ENCODE data around the gene FCN2.

The FCN2 gene

DNA sequence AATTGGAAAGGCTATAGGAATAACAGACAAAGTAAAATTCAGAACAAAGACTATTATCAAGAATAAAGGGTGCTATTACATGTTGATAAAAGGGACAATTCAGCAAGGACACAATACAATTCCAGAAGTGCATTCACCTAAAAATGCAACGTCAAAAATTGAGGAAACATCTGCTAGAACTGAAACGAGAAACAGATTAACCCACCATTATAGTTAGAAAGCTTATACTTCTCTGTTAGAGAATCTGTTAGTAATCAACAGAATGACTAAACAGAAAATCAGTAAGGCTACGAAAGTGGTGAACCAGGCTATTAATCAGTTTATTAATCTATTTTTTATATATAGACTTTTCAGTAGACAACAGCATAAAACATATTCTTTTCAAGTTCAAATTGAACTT lies 22.3 kb downstream of the FCN2 start:
- no peak overlapping the region for H3K27ac ChIP-seq
- CTCF ChIA-PET: no interaction called here
- POLR2A ChIA-PET (ENCODE audit: low non-redundant PET): no interaction called here
- no peak for TF ChIP-seq CTCF (conservative IDR thresholded peaks at IDR 0.05; ENCODE audit: low read depth)
- DNase-seq (ENCODE audit: low spot score): no peak

- no peak overlapping the region for H3K27ac ChIP-seq
- DNase-seq (ENCODE audit: low spot score): no peak
- TF ChIP-seq CTCF (conservative IDR thresholded peaks at IDR 0.05; ENCODE audit: low read depth): no peak
- POLR2A ChIA-PET (ENCODE audit: low non-redundant PET): no interaction called here
- CTCF ChIA-PET: no interaction called here
Measured at GRCh38 chr9:134908524-134909309, 28.1 kb downstream of the FCN2 start.

DNA sequence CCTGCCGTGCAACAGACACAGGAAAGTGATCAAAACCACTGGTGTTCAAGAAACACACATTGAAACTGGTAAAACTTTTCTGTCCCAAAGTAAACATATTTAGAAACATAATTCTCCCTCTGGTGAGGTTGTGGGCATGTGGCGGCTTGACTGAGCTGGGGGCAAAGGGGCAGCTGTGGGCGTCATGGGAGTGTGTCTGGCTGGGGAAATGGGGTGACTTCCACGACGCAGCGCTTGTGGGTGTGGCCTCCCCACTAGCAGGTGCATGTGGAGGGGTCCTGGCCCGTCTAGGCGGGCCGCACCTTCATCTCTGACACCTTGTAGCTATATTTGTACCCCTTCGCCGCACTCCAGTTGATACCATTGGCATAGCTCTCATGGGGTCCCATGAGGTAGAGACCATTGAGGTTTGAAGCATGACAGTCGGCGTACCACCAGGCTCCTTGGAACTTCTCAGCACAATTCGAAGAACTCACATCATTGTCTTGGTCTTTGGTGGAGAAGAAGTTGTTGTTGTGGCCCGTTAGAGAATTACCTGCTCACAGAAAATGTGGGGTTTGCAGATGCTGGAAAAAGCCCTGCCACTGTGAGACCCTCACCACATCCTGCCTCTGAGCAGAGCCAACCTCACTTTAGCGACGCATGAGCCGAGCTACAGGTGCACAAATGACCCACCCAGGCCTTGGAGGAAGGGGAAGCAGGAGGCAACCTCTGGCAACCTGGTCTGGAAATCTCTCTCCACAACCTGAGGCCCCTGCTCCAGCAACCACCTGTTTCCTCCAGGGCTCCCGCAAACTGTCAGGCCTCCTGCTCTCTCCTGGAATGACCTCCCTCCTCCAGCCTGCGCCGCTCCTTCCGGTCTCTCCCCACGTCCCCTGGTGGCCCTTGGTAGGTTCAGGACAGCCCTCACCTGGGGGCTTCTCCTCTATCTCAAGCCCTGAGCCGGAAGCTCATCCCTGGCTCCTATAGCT lies 29.2 kb downstream of the FCN2 start:
- TF ChIP-seq CTCF (conservative IDR thresholded peaks at IDR 0.05; ENCODE audit: low read depth): no peak
- CTCF ChIA-PET: no interaction called here
- H3K27ac ChIP-seq: no peak overlapping the region
- no peak for DNase-seq (ENCODE audit: low spot score)
- POLR2A ChIA-PET (ENCODE audit: low non-redundant PET): no interaction called here

DNA sequence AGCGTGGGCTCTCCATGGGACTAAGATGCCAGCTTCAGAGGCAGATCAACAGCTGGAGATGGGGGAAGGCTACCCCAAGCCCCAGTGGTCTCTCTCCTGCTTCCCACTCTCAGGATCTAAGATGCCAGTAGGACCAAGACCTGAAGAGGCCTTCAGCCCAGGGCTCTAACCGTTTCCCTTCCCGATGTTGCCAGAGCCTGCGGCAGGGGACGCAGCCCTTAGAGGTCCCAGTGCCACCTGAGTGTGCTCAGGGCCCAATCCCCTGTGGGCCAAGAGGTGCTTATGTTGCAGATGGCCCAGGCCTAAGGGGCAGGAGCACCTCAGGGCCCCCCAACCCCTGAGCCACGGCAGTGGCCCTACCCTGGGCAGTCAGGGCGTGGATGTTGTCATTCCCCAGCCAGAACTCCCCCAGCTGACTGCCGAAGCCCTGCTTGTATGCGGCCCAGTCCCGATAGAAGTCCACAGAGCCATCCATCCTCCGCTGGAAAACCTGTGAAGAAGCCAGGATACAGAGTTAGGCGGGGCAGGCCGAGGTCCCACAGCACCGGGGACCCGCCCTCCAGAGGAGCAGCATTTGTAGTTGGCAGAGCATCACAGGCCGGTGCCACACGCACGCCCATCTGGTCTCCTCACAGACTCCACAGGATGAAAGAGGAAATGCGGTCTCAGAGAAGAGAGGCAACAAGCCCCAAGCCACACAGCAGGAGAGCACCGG lies 31.7 kb downstream of the FCN2 start:
- H3K27ac ChIP-seq: no peak overlapping the region
- TF ChIP-seq CTCF (conservative IDR thresholded peaks at IDR 0.05; ENCODE audit: low read depth): no peak
- no peak for DNase-seq (ENCODE audit: low spot score)
- POLR2A ChIA-PET (ENCODE audit: low non-redundant PET): interaction anchor here (0.5 kb wide), 1 partner anchor 498 kb away, joined by 3 read pairs; no protein-coding TSS in a partner anchor
- CTCF ChIA-PET: interaction anchor here (0.6 kb wide), 1 partner anchor 906 kb away, joined by 3 read pairs; no protein-coding TSS in a partner anchor

DNA sequence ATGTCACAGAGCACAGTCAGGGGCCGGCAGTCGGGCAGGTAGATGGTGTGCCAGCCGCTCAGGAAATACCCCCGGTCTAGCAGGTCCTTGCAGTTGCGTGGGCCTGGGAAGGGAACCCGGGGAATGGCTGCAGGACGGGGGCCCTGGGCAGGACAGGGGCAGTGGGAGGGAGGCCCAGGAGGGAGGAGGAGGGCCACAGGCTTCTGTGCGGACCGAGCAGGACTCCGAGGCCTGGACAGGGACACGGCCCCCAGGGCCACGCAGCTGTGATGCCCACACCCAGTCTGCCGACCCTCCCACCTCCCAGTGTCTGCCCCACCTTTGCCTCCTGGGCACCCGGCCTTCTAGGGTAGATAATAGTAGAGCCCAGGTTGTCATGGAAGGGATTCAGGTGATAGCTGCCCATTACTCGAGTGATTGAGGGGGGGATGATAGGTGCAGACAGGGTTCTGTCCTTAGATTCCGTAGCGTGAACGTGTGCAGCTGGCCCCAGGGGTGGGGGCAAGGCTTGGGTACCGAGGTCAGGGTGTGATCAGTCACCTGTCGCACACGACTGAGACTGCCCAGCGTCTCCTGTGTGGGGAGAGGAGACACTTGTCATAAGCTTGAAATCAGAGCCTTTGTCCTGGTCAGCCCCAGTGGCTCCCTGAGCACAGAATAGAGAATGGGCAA lies 32.6 kb downstream of the FCN2 start:
- ChIA-PET POLR2A (ENCODE audit: low non-redundant PET) (no interaction called here), CTCF (no interaction called here)
- no peak for DNase-seq (ENCODE audit: low spot score)
- H3K27ac ChIP-seq: no peak overlapping the region
- TF ChIP-seq CTCF (conservative IDR thresholded peaks at IDR 0.05; ENCODE audit: low read depth): no peak
